Ammon's horn (tissue), 1 donor: ENCODE data around the gene BCDIN3D.
"Not testable (repeated sequence)": the region's sequence is repeated elsewhere in the genome, so short reads cannot be mapped to it uniquely, and the experiment has no call there.

Source experiments
- DNase-seq: peaks from one replicate; pipeline ENCODE4 v3.0.0-alpha.2; 2016; ENCODE audit warnings: low spot score

Gene BCDIN3D, protein sequence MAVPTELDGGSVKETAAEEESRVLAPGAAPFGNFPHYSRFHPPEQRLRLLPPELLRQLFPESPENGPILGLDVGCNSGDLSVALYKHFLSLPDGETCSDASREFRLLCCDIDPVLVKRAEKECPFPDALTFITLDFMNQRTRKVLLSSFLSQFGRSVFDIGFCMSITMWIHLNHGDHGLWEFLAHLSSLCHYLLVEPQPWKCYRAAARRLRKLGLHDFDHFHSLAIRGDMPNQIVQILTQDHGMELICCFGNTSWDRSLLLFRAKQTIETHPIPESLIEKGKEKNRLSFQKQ

DNA sequence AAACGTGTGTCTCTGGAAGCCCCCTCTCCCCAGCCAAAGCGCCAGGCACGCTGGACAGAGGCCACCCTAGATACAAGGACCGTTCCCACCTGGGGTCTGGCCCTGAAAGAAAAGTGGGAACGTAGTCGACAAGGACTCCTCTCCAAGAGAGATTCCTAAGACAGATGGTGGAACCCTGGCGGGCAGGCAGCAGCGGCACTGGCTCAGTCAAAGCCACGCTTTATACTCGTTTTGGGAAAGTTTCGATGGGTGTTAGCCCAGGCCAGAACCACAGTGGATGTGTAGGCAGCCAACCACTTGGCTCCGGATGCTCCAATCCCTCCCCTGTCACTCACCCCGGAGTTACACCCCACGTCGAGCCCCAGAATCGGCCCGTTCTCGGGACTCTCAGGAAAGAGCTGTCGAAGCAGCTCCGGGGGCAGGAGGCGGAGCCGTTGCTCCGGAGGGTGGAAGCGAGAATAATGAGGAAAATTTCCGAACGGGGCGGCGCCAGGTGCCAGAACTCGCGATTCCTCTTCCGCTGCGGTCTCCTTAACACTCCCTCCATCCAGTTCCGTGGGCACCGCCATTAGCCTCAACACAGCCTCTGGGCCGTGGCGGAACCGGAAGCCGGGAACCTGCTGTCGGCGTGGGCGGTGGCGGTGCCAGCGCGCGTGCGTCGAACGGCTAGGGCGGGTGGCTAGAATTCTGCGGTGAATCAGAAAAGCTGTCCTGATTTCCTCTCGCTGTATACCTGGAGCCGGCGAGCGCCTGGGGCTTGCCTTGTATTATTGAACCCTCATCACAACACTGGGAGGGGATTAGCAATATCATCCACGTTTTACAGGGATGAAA lies at the start of gene BCDIN3D:
BCDIN3D (minus strand) TSS at position 588 of the 834 bp plus-strand sequence; CDS start at position 569, 19 bp downstream.
- DNase-seq = peak; percentile 94

DNA sequence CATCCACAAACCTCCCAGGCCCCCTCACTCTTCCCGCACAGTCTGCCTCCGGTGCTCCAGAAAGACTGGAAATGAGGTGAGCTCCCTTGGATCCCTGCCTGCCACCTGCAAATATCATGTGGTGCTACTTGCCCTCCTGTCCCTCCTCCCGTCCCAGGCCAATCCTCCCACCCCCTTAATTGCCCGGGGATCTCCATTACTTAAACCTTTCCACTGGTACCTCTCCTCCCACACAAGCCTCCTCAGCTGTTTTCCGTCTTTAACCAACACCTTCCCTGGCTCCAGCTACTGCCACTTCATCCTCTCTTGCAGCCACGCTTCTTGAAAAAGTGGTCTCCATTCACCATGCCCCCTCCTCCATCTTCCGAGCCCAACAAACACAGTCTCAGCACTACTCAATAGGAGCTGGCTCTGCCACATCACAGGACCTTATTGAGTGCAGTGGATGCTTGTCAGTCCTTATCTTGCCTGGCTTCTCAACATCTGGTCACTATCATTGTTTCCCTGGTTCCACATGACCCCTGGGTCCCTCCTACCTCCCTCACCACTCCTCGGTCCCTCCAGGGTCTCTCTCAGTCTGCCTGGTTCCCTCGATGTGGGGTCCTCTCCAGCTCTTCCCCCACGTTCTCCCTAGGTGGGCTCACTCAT lies 49.3 kb upstream of the BCDIN3D start:
- no peak for DNase-seq

DNA sequence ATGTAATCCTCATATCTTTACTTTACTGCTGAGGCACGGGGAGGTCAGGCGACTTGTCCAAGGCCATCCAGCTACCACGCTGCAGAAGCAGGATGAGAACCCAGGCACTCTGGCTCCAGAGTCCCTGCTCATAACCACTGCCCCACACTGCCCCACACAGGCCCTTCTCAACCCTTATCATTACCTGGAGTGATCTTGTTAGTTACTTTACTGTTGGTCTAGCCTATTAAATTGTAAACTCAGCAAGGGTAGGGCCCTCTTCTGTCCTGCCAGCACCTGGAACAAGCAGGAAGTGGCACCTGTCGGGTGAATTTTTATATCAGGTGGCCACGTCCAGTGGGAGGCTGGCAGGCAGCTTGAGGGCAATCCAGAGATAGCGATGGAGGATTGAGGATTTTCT lies 48.6 kb upstream of the BCDIN3D start:
- DNase-seq = no peak

DNA sequence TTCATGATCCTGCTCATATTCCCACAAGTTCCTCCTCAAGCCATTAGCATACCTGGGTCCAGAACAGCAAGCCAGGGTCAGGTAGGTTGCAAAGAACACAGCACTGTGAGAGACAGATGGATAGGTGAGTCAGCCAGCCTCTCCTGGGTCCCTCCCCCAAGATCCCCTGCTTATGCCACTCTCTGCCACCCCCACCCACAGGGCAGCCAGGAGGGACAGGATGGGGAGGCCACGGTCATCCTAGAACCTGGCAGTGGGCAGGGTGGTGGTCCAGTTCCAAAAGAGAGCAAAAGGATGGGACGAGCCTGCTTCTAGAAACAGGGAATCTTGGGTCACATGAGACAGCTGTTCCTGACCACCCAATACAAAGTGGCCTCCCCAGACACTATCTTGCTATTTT lies 48.1 kb upstream of the BCDIN3D start:
- DNase-seq = no peak

DNA sequence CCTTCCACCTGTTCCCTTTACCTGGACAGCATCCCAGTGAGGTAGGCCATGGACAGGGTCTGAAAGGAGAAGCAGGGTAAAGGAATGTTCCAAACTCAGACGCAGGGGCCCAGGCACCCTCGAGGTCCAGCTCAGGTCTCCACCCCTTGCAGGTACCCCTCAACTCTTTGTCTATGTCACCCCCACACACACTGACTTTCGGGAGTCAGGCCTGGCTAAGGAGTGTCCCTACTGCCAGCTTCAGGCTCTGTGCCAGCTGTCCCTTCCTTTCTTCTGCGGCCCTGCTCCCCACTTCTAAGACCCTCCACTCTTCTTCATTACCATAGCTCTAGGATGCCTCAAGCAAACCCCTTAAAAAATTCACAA lies 47.2 kb upstream of the BCDIN3D start:
- no peak for DNase-seq

DNA sequence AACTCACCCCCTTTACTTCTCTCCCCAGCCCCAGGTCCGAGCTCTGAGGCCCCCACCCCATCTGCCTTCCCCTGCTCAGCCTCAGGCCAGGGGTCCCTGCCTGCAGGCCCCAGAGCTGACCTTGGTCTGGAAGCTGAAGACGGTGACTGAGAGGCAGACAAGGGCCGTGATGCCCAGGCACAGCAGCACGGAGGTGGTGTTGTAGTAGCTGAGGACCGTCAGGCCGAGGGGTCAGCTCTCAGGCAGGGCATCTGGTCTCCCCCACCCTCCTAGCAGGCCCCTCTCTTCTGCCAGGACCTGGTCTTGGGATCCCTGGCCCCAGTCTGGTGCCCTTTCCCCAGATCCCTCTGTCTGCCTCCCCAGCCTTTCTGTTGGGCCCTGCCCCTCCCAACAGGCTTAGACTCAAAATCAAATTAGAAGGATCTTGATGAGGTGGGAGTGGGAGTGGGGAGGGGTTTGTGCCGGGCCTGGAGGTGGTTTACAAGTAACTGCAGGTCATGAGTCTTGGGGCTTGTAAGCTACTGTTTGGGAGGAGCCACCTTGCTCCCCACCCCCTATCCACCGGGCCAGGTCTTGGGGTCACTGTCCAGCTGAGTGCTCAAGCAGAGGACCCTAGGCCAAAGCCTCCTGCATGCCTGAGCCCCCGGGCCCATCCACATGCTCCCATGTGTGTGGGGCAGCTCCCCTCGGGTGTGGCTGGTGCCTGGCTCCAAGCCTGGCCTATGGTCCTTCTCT lies 46.6 kb upstream of the BCDIN3D start:
- DNase-seq = no peak

DNA sequence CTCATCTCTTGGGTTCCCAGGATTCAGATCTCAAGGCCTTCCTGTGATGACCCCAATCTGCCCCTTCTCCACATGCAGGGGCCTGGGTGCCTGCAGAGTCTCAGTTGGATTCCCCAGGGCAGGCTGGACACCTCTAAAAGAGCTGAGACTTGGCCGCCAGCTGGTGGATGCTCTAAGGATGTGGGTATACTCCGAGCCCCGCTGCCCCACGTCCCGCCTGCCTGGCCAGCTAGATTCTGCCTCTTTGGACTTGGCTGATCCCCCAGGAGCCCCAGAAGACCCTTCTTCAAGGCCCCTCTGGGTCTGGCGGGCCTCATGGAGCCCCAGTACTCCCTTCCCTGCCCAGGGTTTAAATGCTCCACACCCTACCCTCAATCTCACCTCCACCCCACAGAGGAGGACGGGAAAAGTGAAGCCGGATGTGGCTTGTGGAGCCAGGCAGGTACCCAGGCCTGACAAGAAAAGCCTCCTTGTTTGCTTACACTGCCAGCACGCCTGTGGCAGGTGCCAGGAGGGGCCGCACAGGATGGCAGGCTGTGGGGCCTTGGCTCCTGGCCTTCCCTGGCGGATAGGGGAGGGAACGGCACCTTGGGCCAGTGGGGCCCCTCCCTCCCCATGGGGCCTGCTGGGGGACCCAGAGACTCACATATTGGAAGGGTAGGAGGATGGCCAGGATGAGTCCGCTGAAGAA lies 45.7 kb upstream of the BCDIN3D start:
- DNase-seq = no peak

DNA sequence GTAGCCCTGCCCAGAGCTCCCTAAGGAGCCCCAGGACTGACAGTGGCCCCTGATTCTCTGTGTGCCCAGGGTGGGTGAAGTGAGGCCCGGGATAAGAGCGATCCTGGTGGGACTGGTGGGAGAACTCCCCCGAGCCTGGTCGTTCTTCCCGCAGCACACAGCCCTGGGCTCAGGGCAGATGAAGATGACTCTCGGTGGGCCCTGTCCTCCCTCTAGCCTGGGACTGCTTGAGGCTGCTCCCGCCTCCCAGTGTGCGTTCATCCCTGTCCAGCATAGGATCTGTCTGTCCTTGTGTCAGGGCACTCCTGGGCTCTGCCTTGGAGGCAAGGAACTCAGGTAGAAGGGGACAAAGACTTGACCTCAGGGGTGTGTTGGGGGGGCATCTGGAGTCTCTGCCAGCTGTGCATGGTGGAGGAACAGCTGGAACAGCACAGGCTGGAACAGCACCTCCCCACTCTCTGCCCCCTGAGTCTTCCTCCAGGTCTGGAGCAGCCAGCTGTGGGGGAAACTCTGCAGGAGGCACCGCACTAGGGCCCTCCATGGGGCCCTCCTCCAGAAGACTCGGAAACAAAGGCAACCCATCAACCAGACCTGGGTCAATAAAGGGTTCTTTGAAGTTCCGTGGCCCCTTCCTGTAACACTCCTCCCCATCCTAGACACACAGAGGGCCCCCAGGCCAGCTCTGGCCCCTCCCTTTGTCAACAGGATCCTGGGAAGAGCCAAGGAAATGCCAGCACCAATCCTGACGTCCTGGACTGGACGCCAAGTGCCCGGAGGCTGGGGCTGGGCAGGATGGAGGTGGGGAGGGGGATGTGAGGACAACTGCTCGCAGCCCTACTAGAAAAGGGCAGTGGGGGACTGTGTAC lies 44.9 kb upstream of the BCDIN3D start:
- no peak for DNase-seq

DNA sequence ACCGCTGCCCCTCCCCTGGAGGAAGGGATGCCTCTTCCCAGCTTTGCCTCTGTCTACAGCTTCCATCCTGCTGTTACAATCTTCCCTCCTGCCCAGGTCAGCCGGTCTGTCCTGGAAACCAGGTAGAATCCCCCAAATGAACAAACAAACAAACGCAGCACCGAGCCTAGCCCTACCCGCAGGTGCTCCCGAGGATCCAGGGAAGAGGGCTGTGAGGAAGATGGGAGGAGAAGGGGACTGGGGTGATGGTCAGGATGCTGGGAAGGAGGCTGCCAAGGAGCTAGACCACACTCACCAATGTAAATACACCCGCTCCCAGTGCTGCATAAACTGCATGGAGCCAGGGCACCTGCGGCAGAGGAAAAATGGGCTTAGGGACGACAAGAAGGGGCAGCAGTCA lies 44.2 kb upstream of the BCDIN3D start:
- no peak for DNase-seq

DNA sequence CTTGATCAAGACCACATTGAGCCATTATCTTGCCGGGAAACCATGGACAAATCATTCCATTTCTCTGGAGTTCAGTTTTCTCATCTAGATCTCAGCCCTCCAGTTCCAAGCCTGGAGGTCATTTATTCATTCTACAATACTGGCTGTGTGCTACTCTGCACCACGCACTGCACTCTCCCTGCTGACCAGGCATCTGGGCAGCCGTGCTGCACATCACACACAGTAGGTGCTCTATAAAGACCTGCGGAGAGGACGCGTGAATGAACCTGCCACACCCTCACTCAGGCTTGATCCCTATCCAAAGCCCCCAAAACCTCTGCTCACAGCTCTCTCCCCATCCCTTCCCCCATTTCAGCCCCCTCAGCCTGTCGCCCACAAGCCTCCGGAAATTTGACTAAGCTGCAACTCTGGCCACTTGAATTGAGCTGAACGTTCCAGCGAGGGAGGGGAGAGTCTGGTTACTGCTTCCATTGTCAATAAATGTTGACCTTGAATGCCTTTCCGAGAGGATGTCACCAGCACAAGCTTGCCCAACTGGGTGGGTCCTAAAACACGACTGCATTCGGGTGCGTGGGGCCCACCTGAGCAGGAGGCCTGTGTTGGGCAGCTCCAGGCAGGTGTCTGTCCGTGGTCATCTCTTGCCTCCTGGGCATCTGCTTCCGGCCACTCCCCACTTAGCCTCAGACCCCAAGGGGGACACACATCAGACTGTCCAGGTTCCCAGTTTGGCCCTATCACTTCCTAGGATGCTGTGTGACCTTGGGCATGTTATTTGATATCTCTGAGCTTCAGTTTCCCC lies 43.0 kb upstream of the BCDIN3D start:
- no peak for DNase-seq

DNA sequence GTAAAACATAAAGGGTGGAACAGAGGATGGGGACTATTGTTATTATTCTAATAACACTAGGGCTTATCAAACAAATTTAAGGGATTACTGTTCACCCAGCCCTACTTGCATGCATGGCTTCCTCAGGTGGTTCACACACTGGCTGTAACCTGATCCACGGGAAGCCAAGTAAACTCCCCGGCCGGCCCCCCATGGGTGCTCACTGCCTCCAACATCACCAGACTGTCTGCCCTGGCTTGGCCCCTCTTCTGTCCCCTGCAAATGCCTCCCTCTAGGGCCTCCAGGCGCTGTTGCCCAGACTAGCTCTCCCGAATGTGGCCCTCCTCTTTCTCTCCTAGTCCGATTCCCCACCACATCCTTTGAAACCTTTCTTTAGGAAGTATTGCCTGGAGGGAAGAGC lies 42.2 kb upstream of the BCDIN3D start:
- no peak for DNase-seq

DNA sequence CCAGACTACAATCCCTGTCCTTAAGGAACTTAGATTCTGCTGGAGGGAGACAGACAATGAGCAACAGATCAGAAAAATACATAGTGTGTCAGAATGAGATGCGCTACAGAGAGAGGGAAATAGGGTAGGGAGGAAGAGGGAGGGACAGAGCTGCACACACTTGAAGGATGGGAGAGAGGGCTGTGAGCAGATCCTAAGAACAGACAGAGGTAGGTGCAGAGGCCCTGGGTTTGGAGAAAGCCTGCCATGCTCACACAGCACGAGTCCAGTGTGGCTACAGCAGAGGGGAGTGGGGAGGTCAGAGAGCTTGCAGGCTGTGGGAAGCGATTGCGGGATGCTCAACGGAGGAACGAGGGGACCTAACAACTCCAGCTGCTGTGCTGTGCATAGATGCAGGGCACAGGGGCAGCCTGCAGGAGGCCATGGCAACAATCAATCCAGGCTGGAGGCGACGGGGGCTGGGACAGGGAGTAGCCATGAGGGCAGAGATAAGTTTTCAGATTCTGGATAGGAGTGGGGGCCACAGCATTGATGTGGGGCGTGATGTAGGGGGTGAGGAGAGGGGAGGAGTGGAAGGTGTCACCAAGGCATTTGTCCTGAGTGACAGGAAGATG lies 40.1 kb upstream of the BCDIN3D start:
- DNase-seq = no peak

DNA sequence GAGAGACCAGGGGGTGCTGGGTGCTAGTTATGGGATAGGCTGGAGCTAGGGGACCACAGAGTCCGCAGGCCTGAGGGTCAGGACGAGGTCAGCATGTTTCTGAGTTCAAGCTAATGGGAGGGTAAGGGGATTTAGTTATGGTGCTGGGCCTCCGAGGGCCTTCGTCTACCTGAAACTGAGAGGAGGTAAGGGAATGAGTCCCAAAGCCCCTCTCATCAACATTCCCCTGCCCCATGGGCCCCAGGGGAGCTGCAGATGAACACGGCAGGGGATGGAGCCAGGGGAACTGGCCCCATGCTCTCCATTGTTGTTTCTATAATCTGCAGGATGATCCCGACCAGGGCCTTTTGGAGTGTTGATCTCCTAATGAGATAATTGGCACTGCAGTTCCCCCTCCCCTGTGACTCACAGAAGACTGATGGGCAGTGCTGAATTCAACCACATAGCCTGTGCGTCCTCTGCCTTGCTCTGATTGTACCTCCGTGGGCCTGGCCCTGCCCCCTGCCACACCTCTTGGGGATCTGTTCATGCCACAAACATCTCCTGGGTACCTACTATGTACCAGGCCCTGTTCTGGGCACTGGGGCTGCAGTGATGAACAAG lies 39.4 kb upstream of the BCDIN3D start:
- no peak for DNase-seq

DNA sequence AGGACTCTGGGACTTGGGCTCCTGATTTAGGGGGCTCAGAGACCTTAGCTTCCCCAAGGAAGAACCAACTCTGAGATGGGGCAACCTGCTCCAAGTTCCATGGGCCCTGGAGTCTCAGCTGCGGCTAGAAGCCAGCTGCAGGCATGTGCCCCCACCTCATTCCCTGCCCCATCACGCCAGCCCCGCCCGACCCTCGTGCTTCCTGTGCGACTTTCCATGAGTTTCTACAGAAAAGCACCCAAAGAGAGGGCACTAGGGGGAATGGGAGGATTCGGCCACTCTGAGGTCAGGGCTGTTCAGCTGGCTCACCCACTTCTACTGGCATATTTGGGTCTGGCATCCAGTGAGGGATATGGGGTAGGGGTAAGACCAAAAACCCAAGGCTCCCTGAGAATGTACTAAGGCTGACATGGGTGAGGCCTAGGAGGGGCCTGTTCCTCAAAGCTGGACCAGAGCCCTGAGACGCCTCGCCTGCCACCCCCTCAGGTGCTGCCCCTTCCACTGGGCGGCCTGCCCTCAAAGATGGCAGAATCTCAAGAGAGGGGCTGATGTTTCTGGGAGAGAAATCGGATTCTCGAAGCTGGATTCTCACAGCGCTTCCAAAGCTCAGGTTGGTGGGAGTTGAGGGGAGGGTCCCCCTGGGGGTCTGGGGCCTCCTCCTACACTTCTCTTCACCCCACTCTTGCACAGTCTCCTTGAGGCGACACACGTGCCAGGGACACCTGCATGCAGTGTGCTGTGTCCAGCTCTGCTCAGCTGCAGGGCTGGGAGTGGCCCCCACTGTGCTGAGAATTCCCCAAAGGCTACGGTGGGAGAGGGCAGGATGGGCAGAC lies 38.7 kb upstream of the BCDIN3D start:
- DNase-seq = no peak

DNA sequence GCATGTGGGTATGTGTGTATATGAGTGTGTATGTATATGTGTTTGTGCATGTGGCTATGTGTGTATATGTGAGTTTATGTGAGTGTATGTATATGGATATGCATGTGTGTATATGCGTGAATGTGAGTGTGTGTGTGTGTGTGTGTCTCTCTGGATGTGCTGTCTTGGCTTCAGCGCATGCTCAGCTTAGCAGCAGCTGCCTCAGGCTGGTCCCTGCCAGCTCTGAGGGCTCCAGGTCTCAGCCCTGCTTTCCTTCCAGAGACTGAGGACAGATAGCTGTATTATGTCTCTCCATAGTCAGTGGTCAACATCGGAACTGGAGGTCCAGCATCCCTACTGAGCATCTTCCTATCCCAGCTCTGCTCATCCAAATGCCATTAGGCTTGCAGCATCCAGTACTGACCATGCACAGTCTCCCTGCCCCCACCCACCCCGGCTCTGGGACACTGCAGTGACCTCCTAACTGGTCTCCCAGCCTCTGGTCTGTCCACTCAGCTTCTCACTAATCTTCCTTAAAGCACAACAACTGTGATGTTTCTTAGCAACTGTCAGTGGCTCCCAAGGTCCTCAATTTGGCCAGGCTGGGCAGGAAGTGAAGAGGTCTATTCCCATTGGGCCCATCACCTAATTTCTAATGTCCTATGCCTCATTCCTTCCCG lies 38.0 kb upstream of the BCDIN3D start:
- DNase-seq = no peak

DNA sequence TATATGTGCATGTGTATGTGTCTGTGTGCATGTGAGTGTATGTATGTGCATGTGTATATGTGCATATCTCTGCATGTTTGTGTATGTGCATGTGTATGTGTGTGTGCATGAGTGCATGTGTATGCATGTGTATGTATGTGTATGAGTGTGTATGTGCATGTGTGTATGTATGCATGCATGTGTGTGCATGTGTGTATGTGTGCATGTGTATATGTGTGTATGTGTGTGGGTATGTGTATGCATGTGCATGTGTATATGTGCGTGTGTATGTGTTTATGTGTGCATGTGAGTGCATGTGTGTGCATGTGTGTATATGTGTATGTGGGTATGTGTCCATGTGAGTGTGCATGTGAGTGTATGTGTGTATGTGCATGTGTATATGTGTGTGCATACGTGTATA lies 36.2 kb upstream of the BCDIN3D start:
- not testable (repeated sequence) for DNase-seq

DNA sequence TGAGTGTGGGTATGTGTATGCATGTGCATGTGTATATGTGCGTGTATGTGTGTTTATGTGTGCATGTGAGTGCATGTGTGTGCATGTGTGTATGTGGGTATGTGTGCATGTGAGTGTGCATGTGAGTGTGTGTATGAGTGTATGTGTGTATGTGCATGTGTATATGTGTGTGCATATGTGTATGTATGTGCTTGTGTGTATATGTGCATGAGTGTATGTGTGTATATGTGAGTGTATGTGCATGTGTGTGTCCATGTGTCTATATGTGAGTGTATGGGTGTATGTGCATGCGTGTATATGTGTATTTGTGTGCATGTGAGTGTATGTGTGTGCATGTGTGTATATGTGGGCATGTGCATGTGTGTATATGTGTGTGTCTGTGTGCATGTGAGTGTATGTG lies 35.1 kb upstream of the BCDIN3D start:
- no peak for DNase-seq

DNA sequence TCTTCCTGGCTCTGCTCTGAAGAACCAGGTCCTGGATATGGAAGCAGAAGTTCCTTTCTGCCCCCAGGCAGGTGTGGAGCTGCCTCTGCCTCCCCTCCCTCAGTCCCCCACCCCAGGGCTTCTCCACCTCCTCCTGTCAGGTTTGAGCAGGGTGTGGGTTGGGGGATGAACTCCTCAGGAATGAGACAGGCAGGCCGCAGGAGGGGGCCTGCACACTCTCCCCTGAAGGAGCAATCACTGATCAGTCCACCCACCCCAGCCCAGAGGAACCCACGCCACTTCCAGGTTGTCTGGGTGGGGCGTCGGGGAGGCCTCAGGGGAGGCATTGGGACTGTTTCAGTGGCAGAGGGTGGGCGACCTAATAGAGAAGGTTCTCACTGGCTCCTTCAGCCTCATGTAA lies 34.2 kb upstream of the BCDIN3D start:
- DNase-seq = no peak
